Sigmoid colon (tissue), 7 donors: Measurements from ENCODE around the gene AHI1. TPM values are rescaled to one million over a fixed set of nuclear protein-coding genes. Genes with fewer than 3 reads are reported as not detected.

Source experiments
- DNase-seq: peaks from one replicate; pipeline ENCODE4 v3.0.0-alpha.2; 2019
- H3K27ac ChIP-seq, 4 donors: fragments of 200-600 bp; sonication (generic); one replicate each; pipeline ENCODE4 v1.5.1; 2016 to 2019; ENCODE audit warnings: mild to moderate bottlenecking in 1 of 4
- H3K27me3 ChIP-seq, 3 donors: fragments of 200-600 bp; sonication (generic); one replicate each; pipeline ENCODE4 v1.5.1; 2019; ENCODE audit warnings: mild to moderate bottlenecking in 1 of 3
- H3K36me3 ChIP-seq, 4 donors: fragments of 200-600 bp; sonication (generic); one replicate each; pipeline ENCODE4 v1.5.1; 2016 to 2019
- H3K4me1 ChIP-seq, 4 donors: fragments of 200-600 bp; sonication (generic); one replicate each; pipeline ENCODE4 v1.5.1; 2017 to 2019
- H3K4me3 ChIP-seq, 4 donors: fragments of 200-600 bp; sonication (generic); one replicate each; pipeline ENCODE4 v1.5.1; 2017 to 2019; ENCODE audit warnings: mild to moderate bottlenecking in 2 of 4, moderate library complexity in 1 of 4
- H3K9me3 ChIP-seq, 4 donors: fragments of 200-600 bp in 3 of 4; sonication (generic) in 3 of 4; one replicate each; pipeline versions ENCODE4 v1.5.1 to v1.6.1; 2013 to 2019
- EP300 ChIP-seq, 4 donors: sonication (generic); formaldehyde crosslinking; IDR thresholded peaks; one replicate each; pipeline ENCODE4 v1.6.1; 2017; ENCODE audit warnings: antibody characterized with exemption in 4 of 4
- POLR2A ChIP-seq, 2 donors: fragments of 450-650 bp; IDR thresholded peaks; one replicate each; pipeline ENCODE4 v1.6.1; 2016; ENCODE audit warnings: antibody characterized with exemption in 2 of 2, mild to moderate bottlenecking in 2 of 2, moderate library complexity in 2 of 2
- POLR2AphosphoS5 ChIP-seq, 4 donors: sonication (generic); formaldehyde crosslinking; IDR thresholded peaks; one replicate each; pipeline ENCODE4 v1.6.1; 2017; ENCODE audit warnings: antibody characterized with exemption in 4 of 4
- WGBS, 2 donors: extraction: QIAGEN DNeasy Blood & Tissue Kit; methylation state at CpG; one replicate each; pipeline ENCODE4 v1.1.7; 2013; 5-methylcytosine and 5-hydroxymethylcytosine counted together
- intact Hi-C: fragments of 100-400 bp; cut with DNase I; formaldehyde crosslinking; loops from one replicate; pipeline ENCODE4 v1.15.1; 2023
- polyA plus RNA-seq, 3 donors: library from polyadenylated mRNA; stranded (reverse); fragments of 200-250 nt; gene quantifications; one replicate each; pipeline ENCODE4 v1.2.3, GENCODE V29; 2013
- total RNA-seq, 4 donors: library from RNA; depleted of rRNA; stranded (reverse); fragments of >200 nt; gene quantifications; one replicate each; pipeline ENCODE4 v1.1.0, GENCODE V29; 2016
- TF ChIP-seq, protein P1 (sequence below), 4 experiments: fragments of 450-650 bp in 3 of 4; fragments of 200-600 bp in 1 of 4; IDR thresholded peaks; one replicate each; pipeline ENCODE4 v1.5.1; 2016 to 2019; ENCODE audit warnings: antibody characterized with exemption in 4 of 4, mild to moderate bottlenecking in 3 of 4, moderate library complexity in 2 of 4
- donor health status: healthy with polysubstance abuse.
- donor health status: Bipolar disorder and iron deficiency.
- donor health status: healthy.

Gene AHI1
- 10 to 100 TPM; 25.8 to 47.1 (median 31.6) TPM for total RNA-seq
- 1 to 10 TPM; 4.2 to 7.1 (median 5.4) TPM for polyA plus RNA-seq

DNA sequence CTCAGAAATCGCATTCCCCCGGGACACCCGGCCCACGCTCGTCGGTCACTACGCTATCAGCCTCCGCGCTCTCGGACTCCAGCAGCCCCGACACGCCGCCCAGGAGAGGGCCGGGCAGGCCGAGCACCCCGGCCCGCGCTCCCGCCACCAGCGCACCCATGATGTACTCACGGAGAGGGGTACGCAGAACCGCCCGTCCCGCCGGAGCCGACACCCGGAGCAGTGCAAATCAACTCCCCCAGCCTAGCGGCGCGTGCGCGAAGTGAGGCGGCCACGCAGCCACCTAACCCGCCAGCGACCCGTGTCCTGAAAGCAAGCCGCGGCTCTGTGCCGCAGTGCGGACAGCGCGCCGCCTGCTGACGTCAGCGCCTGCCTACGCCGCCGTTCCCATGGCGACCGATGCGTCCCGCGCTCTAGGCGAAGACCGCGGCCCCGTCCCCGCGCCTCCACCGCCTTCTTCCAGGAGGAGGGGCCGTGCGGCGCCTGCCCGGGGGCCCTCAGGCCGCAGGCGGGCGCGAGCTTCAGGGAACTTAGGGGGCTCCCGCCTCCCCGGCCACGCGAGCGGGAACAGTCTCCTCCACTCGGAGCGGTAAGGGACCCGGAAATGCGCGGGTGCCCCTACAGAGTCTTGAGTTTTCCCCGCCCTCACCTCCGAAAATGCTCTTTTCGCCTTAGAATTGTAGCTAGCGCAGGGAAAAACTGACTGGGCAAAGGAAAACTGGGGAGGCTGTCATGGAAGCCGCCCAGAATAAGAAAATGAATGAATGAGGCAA, at the start of gene AHI1:
Gene AHI1 (minus strand): TSS at position 329 of the 773 bp plus-strand sequence. CDS start 5,503 bp downstream, outside the sequence.
- 0 to 1% methylated on average over 85 of the region's 85 CpGs for WGBS, 2 donors
- no peaks in the 10 kb centered on the region for H3K9me3 ChIP-seq
- H3K27ac ChIP-seq: peak within 1 kb of the TSS; percentile 94 to 97 (median 96)
- peak; percentile 97 for DNase-seq
- intact Hi-C loops: loop anchor here (2.0 kb wide), 2 partner anchors 753 to 793 kb away; partner anchors contain the start of gene MTFR2
- H3K4me3 ChIP-seq: peak within 1 kb of the TSS; percentile 76 to 93 (median 78)
- H3K27me3 ChIP-seq: no peaks in the 10 kb centered on the region
- peaks cover 0 to 25% (median 13%) of the 10 kb centered on the region in 4 donors for H3K4me1 ChIP-seq
- TF ChIP-seq POLR2AphosphoS5 (IDR thresholded peaks at IDR 0.05): peak; percentile 91 to 99 (median 94)
- peak; percentile 75 to 85 for TF ChIP-seq POLR2A (IDR thresholded peaks at IDR 0.05)
- TF ChIP-seq, protein P1, sequence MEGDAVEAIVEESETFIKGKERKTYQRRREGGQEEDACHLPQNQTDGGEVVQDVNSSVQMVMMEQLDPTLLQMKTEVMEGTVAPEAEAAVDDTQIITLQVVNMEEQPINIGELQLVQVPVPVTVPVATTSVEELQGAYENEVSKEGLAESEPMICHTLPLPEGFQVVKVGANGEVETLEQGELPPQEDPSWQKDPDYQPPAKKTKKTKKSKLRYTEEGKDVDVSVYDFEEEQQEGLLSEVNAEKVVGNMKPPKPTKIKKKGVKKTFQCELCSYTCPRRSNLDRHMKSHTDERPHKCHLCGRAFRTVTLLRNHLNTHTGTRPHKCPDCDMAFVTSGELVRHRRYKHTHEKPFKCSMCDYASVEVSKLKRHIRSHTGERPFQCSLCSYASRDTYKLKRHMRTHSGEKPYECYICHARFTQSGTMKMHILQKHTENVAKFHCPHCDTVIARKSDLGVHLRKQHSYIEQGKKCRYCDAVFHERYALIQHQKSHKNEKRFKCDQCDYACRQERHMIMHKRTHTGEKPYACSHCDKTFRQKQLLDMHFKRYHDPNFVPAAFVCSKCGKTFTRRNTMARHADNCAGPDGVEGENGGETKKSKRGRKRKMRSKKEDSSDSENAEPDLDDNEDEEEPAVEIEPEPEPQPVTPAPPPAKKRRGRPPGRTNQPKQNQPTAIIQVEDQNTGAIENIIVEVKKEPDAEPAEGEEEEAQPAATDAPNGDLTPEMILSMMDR (IDR thresholded peaks at IDR 0.05): peak in 1 of 4 experiments; percentile 29
- TF ChIP-seq EP300 (IDR thresholded peaks at IDR 0.05): no peak
- H3K36me3 ChIP-seq: no peaks in the 10 kb centered on the region

DNA sequence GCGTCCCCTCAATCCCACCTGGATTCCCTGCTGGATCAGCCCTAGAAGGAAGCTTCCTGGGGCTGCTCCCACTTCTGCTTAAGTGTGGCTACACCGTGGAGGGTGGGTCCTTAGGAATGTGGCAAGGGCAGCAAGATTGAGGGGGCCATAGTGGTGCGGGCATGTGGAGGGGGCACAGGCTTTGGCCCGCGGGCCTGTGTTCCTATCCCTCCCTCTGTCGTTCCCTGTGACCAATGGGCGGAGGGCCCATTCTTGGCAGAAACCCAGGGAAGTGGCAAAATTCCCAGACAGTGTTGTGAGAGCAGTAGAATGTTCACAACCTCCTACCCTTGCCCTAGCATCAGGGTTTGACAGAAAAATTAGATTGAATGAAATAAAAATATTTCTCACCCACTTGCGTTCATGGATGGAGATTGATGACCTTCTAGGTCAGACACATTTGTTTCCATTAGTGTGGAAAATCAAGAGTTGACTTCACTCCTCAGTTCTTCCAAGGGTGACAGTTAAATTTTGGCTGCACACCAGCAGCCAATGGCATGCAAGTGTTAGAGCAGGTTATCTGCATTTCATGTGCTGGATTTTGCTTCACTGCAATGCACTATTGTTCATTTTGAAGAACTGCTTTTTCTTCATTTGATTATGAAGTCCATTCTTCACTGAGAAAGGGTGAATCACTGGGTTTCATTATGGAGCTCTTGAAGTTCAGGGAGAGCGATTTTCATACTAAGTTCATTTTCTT, 49.3 kb upstream of the AHI1 start:
- H3K4me3 ChIP-seq: no peak overlapping the region
- DNase-seq: no peak
- H3K27ac ChIP-seq: no peak overlapping the region
- H3K36me3 ChIP-seq: no peaks in the 10 kb centered on the region
- no peak for TF ChIP-seq POLR2A (IDR thresholded peaks at IDR 0.05)
- no peak for TF ChIP-seq POLR2AphosphoS5 (IDR thresholded peaks at IDR 0.05)
- TF ChIP-seq, protein P1 (IDR thresholded peaks at IDR 0.05): no peak
- no peak for TF ChIP-seq EP300 (IDR thresholded peaks at IDR 0.05)
- WGBS, 2 donors: 54 to 86% methylated on average over 9 of the region's 9 CpGs
- intact Hi-C loops: no loop called here
- H3K27me3 ChIP-seq: no peaks in the 10 kb centered on the region
- H3K4me1 ChIP-seq: no peaks in the 10 kb centered on the region
- no peaks in the 10 kb centered on the region for H3K9me3 ChIP-seq

DNA sequence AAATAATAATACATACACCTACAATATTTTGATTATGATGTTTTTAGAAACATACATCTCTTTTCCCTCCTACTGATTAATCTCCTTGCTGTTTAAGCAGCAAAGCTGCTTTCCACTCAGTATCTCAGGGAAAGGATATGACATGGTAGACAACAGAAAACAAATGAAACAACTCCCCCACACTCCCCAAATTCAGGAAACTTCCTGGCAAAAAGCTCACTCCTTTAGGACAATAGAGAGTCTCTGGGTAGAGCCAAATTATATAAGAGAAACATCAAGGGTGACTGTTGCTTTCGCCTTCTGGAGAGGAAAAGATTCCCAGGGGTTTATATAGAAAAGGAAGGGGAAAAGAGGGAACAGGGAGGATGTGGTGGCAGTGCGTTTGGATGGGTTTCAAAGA, 48.7 kb upstream of the AHI1 start:
- DNase-seq: no peak
- Histone ChIP-seq H3K27ac (no peak overlapping the region), H3K36me3 (no peaks in the 10 kb centered on the region), H3K9me3 (no peaks in the 10 kb centered on the region), H3K27me3 (no peaks in the 10 kb centered on the region), H3K4me1 (no peaks in the 10 kb centered on the region), H3K4me3 (no peak overlapping the region)
- WGBS, 2 donors: 84 to 86% methylated on average over 2 of the region's 2 CpGs
- intact Hi-C loops: no loop called here
- TF ChIP-seq, protein P1 (IDR thresholded peaks at IDR 0.05): no peak
- TF ChIP-seq POLR2A (IDR thresholded peaks at IDR 0.05): no peak
- TF ChIP-seq POLR2AphosphoS5 (IDR thresholded peaks at IDR 0.05): no peak
- no peak for TF ChIP-seq EP300 (IDR thresholded peaks at IDR 0.05)

DNA sequence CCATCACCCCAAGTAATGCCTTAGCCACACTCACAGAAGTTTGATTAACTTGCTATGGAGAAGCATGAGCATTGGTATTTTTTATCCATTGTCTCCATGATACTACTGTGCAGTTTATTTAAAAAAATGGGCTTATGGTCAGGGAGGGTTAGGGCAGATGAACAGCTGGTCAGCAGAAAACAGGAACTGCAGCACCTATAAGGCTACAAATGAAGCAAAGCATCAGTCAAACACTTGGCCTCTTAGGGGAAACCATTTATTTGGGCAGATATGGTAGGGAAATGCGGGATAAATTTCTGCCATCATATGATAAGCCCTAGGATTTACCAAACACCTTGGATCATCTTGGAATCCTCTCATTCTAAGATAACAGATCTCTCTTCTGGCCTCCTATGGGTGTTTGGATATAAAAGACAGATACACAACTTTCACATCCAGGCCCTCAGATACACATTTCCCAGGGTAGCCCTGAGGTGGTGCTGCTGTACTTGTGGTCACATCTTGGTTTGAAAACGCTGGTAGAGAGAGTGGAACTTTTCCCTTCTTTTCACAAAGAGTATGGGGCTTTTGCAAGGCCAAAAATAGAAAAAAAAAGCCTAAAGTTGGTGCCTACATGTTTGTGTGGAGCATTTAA, 42.8 kb upstream of the AHI1 start:
- no peaks in the 10 kb centered on the region for H3K4me1 ChIP-seq
- no peaks in the 10 kb centered on the region for H3K27me3 ChIP-seq
- H3K36me3 ChIP-seq: no peaks in the 10 kb centered on the region
- intact Hi-C loops: no loop called here
- WGBS, 2 donors: 70 to 72% methylated on average over 2 of the region's 2 CpGs
- no peaks in the 10 kb centered on the region for H3K9me3 ChIP-seq
- TF ChIP-seq, protein P1 (IDR thresholded peaks at IDR 0.05): no peak
- no peak for TF ChIP-seq EP300 (IDR thresholded peaks at IDR 0.05)
- no peak for TF ChIP-seq POLR2A (IDR thresholded peaks at IDR 0.05)
- TF ChIP-seq POLR2AphosphoS5 (IDR thresholded peaks at IDR 0.05): no peak
- no peak for DNase-seq
- H3K4me3 ChIP-seq: no peak overlapping the region
- H3K27ac ChIP-seq: no peak overlapping the region
